SK-MEL-5 (cell line): ENCODE data around the gene LARGE1. TPM values are rescaled to one million over a fixed set of nuclear protein-coding genes. Genes with fewer than 3 reads are reported as not detected.
A peak's percentile ranks its signal among the peaks of the same experiment; 100 is the strongest.

Source experiments
- DNase-seq: peaks from one replicate; pipeline ENCODE4 v3.0.0-alpha.2; 2016; ENCODE audit warnings: low read depth, low spot score
- in situ Hi-C: cut with HindIII; loops from 2 replicates; pipeline ENCODE4 v1.10.0; 2016; ENCODE audit warnings: low sequenced_read_pairs, high pct_unique_total_duplicates, low pct_unique_long_range_greater_than_20kb
- total RNA-seq: library from RNA; depleted of rRNA; stranded (reverse); fragments of >200 nt; shearing (Covaris generic); gene quantifications from 2 replicates; pipeline ENCODE4 v1.2.3, GENCODE V29; 2014

The LARGE1 gene
- total RNA-seq, 1 experiment from 2014 or later = 22.0 TPM

- DNase-seq = no peak
- in situ Hi-C loops = no loop called here
Observed at GRCh38 chr22:33562501-33562900, 357.8 kb downstream of the LARGE1 start.

- no peak for DNase-seq
- in situ Hi-C loops = no loop called here
Observed at GRCh38 chr22:33561149-33561807, 359.0 kb downstream of the LARGE1 start.

- in situ Hi-C loops = no loop called here
- DNase-seq = no peak
Observed at GRCh38 chr22:33557836-33558235, 362.4 kb downstream of the LARGE1 start.

GRCh38 chr22:33555814-33556522 lies 364.3 kb downstream of the LARGE1 start:
- no peak for DNase-seq
- in situ Hi-C loops = no loop called here

GRCh38 chr22:33553493-33553892 lies 366.8 kb downstream of the LARGE1 start:
- no peak for DNase-seq
- in situ Hi-C loops = no loop called here

- in situ Hi-C loops = no loop called here
- DNase-seq = peak; percentile 17
Observed at GRCh38 chr22:33544707-33545106, 375.6 kb downstream of the LARGE1 start.

DNA sequence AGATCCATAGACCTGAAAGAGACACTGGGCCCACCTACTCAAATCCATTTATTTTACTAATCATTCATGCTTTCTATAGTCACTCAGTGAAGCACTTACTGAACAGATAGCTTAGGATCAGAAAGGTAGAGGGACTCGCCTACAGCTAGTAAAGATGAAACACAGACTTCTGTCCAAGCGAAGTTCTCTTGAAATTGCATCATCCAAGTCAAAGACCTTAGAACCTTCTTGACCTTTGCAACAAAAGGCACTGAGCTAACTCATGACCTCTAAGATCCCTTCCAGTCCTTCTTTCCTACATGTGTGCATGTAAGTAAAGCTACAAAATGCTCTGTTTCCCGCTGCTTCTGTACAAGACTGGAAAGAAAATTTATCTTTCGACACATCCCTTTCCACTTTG lies 377.6 kb downstream of the LARGE1 start:
- in situ Hi-C loops = no loop called here
- no peak for DNase-seq

DNA sequence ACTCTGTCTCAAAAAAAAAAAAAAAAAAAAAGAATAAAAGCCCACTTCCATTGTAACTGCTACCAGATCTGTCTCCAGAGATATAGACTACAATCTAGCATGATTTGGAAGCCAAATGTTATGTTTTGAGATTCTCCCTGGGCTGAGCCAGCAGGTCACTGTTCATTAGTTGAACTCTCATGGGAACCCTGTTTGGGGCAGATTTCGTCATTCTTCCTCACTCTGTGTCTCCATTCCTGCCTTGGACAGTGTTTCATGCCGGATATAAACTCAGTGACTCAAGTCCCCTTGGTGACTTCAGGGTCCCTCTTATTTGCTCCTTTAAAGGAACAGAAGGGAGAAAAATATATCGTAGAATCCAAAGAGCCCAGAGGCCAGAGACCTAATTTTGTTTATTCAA lies 378.1 kb downstream of the LARGE1 start:
- in situ Hi-C loops = no loop called here

DNA sequence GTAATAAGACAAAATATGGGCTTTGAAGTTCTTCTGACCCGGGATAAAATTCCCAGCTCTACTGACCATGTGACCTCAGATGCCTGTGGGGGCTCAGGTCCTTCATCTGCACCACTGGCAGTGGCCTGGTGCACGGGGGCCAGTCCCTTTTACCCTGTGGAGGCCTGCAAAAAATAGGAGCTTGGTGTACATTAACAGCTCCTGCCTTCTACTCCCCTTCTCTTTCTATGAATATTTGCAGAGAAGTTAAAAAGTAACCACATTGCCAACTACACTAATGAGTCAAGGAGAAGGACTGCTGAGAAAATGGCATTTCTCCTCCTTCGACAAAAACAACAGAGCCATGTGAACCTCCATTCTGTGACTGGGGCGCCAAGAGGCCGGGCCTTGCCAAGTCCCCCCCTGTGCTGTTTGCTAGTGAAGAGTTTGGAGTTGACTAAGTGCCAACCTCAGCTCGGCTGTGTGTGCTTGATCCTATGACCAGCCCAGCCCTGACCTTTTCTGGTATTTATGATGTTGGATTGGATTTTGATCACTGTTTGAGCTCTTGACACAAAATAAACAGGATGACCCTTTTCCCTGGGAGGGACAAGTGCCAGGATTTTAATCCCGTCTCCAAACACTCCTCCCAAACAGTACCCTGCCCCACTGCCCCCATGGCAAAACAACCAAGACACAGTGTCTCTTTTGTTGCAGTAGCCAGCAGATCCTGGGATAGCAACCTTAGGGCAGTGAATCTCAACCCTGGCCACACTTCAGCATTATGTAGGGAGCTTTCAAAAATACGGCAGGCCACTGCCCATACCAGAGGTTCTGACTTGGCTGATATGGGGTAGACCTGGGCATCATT lies 380.1 kb downstream of the LARGE1 start:
- in situ Hi-C loops = no loop called here
- peak; percentile 97 for DNase-seq

More for the DNA sequence above, 378.1 kb downstream of the LARGE1 start:
- DNase-seq = no peak

GRCh38 chr22:33539202-33539901 lies 380.9 kb downstream of the LARGE1 start:
- in situ Hi-C loops = no loop called here
- DNase-seq = no peak

DNA sequence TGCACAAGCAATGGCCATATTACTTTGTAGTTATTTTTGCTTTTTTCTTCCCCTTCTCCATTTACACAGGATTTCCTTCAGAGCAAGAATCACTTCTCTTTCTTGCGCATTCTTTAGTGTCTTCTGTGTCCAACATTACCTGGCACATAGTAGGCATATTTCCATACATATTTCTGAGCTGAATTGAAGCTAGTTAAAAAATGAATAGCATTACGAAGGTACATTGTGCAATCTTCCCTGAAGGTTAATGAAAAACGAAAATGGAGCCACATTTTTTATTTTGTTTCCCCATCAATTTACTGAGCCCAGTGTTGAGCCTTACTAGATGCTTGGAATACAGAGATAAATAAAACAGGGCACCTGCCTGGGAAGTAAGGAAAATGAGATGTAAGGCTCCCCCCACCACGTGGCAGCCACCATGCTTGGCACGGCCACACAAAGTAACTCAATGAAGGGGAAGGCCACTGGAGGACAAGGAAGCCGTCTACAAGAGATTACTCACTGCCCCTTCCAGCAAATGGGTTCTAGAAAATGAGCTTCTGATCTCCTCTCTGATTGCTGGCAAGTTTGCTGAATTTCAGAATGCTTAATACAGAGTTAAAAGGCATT lies 381.9 kb downstream of the LARGE1 start:
- no peak for DNase-seq
- in situ Hi-C loops = no loop called here

DNA sequence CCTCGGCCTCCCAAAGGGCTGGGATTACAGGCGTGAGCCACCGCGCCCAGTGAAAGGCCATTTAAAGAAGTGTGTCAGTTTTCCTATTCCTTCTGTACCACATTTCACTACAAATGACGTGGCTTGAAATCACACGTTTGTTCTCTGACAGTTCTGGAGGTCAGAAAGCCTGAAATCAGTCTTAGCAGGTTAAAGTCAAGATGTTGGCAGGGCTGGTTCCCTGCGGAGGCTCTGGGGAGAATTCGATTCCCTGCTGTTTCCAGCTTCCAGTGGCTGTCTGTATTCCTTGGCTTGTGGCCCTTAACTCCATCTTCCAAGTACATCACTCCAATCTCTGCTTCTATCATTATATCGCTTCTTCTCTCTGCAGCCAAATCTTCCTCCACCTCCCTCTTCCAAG lies 383.2 kb downstream of the LARGE1 start:
- in situ Hi-C loops = no loop called here
- DNase-seq = no peak

- DNase-seq = no peak
- in situ Hi-C loops = no loop called here
Observed at GRCh38 chr22:33535937-33536875, 384.1 kb downstream of the LARGE1 start.

DNA sequence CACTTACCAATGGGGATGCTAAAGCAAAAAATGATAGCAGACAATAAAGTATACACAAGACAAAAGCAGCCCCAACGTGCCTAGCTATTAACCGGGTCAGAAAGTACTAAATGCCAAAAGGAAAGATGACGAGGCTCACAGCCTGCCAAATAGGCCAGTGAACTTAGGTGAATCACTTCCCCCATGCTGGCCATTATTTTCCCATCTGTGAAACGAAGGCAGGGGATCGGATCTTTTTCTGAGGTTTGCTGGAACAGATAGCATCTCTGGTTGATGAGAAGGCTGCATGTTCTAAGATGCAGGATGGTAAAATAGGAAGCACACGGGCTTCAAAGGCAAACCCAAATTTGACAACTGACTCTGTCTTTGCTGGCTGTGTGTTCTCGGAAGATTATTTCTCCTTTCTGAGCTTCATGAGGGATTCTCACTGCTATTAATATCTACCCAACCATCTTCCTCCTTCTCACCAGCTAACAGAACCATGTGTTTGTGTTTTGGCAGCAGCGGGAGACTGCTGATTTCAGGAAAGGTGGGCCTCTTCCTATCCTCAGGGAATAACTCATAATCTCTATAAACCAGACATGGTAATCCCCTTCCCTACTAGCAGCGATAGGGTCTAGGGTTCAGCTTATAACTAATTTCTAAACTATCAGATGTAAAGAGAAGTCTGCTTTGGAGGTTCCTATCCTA lies 390.7 kb downstream of the LARGE1 start:
- DNase-seq = no peak
- in situ Hi-C loops = no loop called here

GRCh38 chr22:33528183-33528582 lies 392.1 kb downstream of the LARGE1 start:
- no peak for DNase-seq
- in situ Hi-C loops = no loop called here
